ENCODE data around the gene DHX16.

DNA sequence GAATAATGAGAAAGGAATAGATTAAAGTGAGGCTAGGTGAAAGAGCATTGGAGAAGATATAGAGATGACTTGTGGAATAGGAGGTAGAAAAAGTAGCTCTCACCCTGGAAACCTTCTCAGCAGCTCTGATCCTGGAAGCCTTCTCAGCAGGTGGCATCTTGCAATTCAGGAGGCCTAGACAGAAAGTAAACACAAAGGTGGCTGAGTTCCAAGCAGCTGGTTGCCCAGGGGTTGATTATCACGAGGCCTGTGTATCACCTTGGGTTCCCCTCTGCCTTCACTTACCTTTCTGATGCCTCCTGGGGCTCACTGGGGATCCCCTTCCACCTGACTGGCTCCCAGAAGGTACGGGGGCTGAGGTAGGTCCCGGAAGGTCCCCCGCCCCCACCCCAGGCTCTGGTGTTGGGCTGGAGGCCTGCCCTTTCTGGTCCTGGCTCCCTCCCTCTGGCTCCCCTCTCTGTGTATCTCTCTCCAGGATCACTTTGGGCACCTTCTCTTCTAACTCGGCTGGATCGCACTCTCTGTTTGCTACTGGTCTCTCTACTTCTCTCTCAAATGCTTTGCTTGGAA lies 34.6 kb upstream of the DHX16 start:
- TF ChIP-seq CTCF (IDR thresholded peaks at IDR 0.05) (no peak), POLR2A (IDR thresholded peaks at IDR 0.05) (no peak)

Data from uterus (tissue), 2 donors.